Endothelial cell of umbilical vein (primary cell): ENCODE measurements around the gene RNF138.
A peak's percentile ranks its signal among the peaks of the same experiment; 100 is the strongest.

ENCODE experiments used
- CTCF ChIP-seq, 2 donors: IDR thresholded peaks; 1 replicate in 1 of 2; 2 replicates in 1 of 2; pipeline ENCODE4 v1.5.1; 2011; ENCODE audit warnings: low read length in 2 of 2, mild to moderate bottlenecking in 2 of 2, moderate library complexity in 2 of 2, control low read depth in 1 of 2, inconsistent platforms in 1 of 2, low read depth in 1 of 2; ENCODE audit not compliant: insufficient read depth in 1 of 2; ENCODE audit errors: extremely low read depth in 1 of 2
- EZH2 ChIP-seq: IDR thresholded peaks from 2 replicates; pipeline ENCODE4 v1.6.1; 2012; ENCODE audit warnings: borderline replicate concordance, low read depth, mild to moderate bottlenecking, moderate library complexity, low read length, inconsistent platforms; ENCODE audit not compliant: severe bottlenecking
- FOS ChIP-seq: IDR thresholded peaks from 2 replicates; pipeline ENCODE4 v1.6.1; 2011; ENCODE audit warnings: mild to moderate bottlenecking, low read length, moderate library complexity, borderline replicate concordance; ENCODE audit not compliant: insufficient read depth
- JUN ChIP-seq: IDR thresholded peaks from 2 replicates; pipeline ENCODE4 v1.6.1; 2011; ENCODE audit warnings: borderline replicate concordance, low read depth; ENCODE audit not compliant: insufficient read length, insufficient read depth
- MAX ChIP-seq: IDR thresholded peaks from 2 replicates; pipeline ENCODE4 v1.6.1; 2011; ENCODE audit not compliant: insufficient read depth, insufficient read length
- MYC ChIP-seq: IDR thresholded peaks from one replicate; pipeline ENCODE4 v1.6.1; 2011; ENCODE audit warnings: mild to moderate bottlenecking, low read depth, low read length
- POLR2A ChIP-seq: IDR thresholded peaks from 2 replicates; pipeline ENCODE4 v1.6.1; 2012; ENCODE audit warnings: low read depth, mild to moderate bottlenecking, control low read depth, low read length
- POLR2AphosphoS5 ChIP-seq: IDR thresholded peaks from 2 replicates; pipeline ENCODE4 v1.6.1; 2012; ENCODE audit warnings: low read depth, mild to moderate bottlenecking, control low read depth, low read length, moderate library complexity; ENCODE audit not compliant: insufficient read depth

- TF ChIP-seq POLR2A (peak; percentile 73), CTCF (IDR thresholded peaks at IDR 0.05; ENCODE audit: extremely low read depth in 1 of 2, insufficient read depth in 1 of 2, low read depth in 1 of 2, low read length in 2 of 2) (no peak), JUN (no peak), POLR2AphosphoS5 (peak; percentile 59), EZH2 (no peak), MAX (peak; percentile 21), MYC (peak; percentile 63), FOS (no peak)
These were observed 888 bp downstream of the RNF138 start for GRCh38 chr18:32092422-32093101.
